GM21381 (cell line): ENCODE results near the gene CHCHD3.
A peak's percentile ranks its signal among the peaks of the same experiment; 100 is the strongest.

ENCODE experiments used
- ATAC-seq: cut with Tn5 transposase; IDR thresholded peaks from one replicate; pipeline ENCODE4 v1.9.1; 2021; ENCODE audit warnings: mild to moderate bottlenecking, moderate library complexity; ENCODE audit not compliant: unreplicated experiment

CHCHD3 gene

GRCh38 chr7:133081599-133082389, at the start of gene CHCHD3:
Gene CHCHD3, minus strand, starts transcription at chr7:133082090. Its CDS starts 153 bp downstream, at chr7:133081937.
- peak; percentile 99 for ATAC-seq

GRCh38 chr7:133130166-133130565, 48.3 kb upstream of the CHCHD3 start:
- no peak for ATAC-seq

- ATAC-seq = no peak
Observed at GRCh38 chr7:133126422-133126821, 44.5 kb upstream of the CHCHD3 start.

DNA sequence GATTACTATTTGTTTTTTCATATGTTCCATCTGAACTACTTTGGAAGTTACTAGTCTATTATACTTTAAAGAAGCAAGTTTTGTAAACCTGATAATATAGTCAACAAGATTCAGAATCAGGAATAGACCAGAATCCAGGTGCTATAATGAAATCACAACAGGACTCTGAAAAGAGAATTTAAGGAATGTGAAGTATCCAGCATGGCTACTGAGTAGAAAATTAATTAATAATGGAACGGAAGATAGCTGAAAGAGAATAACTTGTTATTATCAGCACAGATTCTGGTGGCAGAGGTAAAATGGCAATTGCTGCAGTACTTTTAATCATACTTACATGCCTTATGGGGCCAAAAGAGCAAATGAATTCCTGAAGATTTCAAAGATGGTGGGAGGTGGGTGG, 43.1 kb upstream of the CHCHD3 start:
- ATAC-seq = no peak

DNA sequence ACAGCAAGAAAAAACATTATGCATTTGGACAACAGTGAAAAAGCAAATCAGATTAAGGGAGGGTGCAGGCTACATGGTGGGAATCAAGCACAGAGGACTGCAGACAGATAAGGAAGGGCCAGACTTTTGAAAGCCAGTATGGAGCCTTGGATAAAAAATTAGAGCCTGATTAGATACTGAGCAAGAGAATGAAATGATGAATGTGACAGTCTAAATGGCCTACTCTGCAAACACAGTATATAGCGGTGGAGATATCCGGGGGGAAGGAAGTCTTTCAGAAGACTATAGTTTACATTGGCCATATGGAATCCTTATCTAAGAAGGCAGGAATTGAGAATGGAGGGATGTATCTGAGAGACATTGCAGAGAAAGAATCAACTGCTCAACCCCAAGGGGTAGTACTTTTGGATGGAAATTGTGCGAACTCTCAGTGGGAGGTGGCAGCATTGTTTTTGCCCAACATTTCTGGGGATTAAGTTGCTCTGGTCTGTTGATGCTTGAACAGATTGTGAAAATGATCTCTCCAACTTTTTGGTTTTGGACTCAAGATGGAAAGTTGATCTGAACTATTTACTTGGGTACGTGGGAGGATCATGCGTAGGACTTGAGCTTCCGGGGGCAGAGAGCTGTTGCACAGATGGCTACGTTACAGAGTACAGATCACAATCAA, 39.4 kb upstream of the CHCHD3 start:
- no peak for ATAC-seq

GRCh38 chr7:133119067-133119466, 37.2 kb upstream of the CHCHD3 start:
- no peak for ATAC-seq

GRCh38 chr7:133118261-133118660, 36.4 kb upstream of the CHCHD3 start:
- ATAC-seq = no peak

DNA sequence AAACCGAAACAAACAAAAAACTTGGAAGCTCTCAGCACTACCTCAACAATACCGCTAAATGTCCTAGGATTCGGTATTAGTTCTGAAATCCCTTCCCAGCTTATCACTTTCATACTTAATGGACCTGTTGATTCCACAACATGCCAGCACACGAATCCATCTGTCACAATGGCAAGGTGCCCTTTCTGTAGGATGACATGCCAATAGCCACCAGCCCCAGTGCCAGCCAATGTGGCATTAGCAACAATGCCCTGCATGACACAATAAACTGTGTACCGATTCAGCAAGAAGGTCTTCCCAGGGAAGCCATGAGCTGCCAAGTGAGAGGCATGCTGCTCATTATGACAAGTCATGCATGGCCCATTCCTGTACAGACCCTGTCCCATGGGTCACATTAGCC, 35.6 kb upstream of the CHCHD3 start:
- no peak for ATAC-seq

DNA sequence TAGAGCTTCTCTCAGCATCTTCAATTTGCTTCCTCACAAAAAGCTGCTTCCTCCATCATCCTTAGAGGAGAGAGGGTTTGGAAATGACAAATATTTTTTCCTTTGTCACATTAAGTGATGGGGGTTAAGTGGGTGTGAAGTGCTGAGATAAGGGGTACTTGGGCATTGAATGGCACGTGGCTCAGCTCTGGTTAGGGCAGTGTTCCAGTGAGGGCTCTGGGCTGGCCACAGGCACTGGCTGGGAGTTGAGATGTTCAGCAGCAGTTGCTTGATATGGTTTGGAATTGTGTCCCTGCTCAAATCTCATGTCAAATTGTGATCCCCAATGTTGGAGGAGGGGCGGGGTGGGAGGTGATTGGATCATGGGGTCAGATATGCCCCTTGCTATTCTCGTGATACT, 33.7 kb upstream of the CHCHD3 start:
- no peak for ATAC-seq

DNA sequence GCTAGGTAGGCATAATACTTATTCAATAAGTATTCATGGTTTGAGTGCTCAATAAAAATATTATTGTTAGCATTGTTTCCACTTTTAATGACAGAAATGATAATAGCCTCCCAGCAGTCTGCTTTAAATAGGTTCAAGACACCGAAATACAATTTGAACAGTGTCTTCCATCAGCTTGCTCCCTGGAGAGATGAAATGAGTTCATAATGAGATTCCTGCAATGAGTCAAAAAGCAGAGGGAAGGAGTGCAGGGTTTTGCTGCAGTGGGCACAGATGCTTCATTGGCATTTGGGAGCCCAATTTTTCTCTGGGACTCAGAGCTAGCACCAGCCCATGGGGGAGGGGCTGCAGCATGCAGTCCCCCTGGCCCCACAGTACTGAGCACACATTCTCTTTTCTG, 32.6 kb upstream of the CHCHD3 start:
- no peak for ATAC-seq

DNA sequence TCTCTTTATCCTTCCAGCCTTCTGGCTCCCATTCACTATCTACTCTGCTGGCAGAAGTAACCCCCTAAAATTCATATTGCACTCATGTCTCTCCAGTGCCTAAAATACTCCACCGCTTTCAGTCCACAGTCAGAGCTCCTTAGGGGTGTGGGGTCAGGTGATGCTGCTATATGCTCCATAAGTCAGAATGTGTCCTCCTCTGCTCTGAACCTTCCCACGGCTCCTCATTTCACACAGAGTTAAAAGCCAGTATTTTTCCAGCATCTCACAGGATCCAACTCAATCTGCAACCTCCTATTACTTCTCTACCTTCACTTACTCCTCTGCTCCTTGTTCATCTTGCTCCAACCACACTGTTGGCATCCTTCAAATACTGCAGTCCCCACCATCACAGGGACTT, 31.1 kb upstream of the CHCHD3 start:
- ATAC-seq = no peak

DNA sequence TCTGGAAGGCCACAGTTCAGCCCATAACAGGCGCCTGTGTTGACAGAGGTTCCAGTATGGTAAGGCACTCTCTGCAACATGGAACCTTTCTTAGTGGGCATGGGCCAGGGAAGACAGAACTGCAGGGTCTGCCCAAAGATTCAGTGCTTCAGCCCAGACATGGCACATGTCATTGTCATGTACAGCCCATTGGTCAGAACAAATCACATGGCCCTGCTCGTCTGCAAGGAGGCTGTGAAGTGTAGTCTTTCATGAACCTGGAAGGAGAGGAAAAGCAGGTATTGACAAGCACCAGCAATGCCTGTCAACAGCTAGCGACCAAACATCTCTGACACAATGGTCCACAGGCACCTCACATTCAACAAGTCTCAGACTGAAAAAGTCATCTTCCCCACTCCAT, 30.4 kb upstream of the CHCHD3 start:
- no peak for ATAC-seq

- ATAC-seq = no peak
Observed at GRCh38 chr7:133110312-133110711, 28.4 kb upstream of the CHCHD3 start.

GRCh38 chr7:133109816-133110215, 27.9 kb upstream of the CHCHD3 start:
- ATAC-seq = no peak

DNA sequence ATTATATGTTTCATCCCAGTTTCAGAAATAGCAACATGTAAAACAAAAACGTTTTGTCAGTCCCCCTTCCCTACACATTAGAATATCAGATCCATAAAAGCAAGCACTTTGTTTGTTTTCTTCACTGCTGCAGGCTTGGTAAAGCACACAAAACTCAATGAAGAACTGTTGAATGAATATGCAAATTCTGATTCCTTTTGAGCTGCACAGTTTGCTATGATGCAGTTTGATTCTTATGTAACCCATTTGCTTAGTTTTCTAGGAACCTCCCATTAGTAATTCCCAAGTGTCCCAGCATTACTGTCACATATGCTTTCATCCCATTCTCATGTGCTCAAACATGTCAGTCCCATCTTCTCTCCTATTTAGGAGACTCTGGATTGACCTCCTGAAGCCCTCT, 26.1 kb upstream of the CHCHD3 start:
- ATAC-seq = no peak

DNA sequence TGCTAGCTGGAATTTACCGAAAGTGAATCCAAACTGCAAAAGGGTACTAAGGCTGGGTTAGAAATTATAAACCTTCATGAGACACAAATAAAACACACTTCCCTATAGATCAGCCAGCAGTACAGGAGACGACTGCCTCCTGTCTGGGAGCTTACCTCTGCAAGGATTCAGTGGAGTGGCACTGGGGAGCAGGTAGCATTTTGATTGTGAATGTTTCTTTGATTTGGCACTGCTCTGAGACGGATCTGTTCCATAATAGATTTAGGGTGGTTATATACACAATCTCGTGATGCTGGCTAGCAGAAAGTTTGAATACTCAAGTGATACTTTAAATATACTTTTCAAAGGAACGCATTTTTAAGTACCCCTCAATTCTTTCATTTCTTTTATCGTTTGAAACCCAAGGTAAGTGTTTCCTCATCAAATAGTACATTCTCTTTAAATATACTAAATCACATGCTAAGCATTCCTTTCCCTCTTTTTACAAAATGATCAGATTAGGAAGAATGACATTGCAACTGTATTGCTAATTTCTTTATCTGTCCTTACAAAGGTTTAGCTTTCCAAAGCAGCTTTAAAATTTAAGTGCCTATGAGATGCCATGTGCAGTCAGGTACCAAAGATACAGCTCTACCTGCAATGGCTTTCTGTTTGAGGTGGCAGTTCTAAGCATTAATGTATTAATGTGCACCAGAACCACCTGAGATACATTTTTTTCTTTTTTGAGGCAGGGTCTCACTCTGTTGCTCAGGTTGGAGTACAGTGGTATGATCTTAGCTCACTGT, 20.6 kb upstream of the CHCHD3 start:
- ATAC-seq = no peak

DNA sequence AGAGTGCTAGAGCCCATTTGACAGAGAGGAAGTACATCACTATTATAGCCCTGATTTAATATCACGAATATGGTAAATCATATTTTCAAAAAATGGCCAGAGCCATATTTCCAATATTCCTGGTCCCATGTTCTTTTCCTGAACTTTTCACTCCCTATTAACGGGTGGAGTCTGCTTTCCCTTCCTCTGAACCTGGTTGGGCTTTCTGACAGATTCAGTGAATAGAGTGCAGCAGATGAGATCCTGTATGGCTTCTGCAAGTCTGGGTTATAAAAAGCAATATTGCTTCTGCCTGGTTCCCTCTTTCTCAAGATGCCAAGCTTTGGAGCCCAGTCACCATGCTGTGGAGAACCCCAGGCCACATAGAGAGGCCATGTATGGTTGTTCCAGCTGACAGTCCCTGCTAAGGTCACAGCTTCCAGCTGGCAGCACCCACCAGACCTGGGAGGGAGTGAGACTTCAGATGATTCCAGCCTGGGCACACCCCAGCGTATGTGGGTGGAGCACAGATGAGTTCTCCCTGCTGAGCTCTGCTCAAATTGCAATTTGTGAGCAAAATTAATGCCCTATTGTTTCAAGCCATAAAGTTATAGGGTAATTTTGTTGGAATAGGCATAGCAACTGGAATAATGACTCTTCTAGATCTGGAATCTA, 17.9 kb upstream of the CHCHD3 start:
- no peak for ATAC-seq

DNA sequence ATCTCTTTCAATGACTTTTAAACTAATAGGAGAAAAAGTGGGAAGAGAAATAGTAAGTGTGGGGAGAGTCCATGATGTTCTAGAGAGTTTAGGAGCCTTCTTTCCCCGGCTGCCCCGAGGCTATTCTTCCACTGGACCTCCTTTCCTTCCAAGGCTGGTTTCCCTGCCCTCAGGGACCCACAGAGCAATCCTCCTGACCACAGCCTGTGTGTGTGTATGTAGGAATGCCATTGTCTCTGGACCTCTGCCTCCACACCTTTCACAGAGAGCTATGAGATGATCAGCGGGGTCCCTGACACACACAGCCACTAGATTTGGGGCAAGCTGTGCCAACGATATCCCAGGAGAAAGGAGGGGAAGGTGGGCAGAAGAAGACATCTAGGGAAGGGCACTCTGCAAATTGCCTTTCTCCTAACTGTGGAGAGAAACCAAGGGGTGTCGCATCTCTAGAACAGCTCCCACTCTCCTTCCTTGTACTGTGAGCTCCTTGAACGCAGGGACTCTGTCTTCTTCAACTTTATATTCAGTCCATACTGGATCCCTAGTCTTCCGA, 13.3 kb upstream of the CHCHD3 start:
- ATAC-seq = no peak

GRCh38 chr7:133091943-133092464, 10.1 kb upstream of the CHCHD3 start:
- no peak for ATAC-seq

DNA sequence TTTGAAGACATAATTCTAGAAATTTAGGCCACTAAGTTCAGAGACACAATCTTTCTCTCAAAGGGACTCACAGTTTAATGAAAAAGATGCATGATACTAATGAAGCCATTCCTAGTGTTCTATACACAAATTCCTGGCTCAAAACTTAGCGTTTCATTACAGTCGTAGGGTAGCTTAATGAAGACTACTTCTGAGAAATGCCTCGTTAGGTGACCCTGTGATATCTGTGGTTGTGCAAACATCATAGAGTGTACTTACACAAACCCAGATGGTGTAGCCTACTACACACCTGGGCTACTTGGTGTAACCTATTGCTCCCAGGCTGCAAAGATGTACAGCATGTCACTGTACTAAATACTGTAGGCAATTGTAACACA, 488 bp upstream of the CHCHD3 start:
- ATAC-seq = no peak

DNA sequence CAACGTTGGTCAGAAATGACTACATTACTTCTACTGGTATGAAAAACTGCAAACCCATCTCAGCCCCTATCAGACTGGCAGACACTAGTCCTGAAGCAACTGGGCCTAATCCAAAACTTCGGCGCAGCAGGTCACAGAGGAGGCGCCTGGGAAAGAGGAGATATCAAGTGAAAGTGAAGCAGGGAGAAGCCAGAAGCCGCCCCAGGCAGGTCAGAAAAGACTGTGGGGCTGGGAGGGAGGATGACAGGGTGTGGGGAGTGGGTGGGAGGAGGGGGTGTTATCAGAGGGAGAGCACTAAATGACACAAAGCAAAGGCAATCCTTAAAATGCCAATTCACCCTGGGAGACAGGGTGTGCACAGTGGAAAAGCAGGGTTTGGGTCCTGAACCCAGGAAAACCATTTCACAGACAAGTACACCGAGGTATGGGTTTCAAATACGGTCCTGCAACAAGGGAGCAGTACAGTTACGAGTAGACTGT, 731 bp downstream of the CHCHD3 start:
- ATAC-seq = no peak
